ENCODE measurements around the gene DDX23.

Gene DDX23

DNA sequence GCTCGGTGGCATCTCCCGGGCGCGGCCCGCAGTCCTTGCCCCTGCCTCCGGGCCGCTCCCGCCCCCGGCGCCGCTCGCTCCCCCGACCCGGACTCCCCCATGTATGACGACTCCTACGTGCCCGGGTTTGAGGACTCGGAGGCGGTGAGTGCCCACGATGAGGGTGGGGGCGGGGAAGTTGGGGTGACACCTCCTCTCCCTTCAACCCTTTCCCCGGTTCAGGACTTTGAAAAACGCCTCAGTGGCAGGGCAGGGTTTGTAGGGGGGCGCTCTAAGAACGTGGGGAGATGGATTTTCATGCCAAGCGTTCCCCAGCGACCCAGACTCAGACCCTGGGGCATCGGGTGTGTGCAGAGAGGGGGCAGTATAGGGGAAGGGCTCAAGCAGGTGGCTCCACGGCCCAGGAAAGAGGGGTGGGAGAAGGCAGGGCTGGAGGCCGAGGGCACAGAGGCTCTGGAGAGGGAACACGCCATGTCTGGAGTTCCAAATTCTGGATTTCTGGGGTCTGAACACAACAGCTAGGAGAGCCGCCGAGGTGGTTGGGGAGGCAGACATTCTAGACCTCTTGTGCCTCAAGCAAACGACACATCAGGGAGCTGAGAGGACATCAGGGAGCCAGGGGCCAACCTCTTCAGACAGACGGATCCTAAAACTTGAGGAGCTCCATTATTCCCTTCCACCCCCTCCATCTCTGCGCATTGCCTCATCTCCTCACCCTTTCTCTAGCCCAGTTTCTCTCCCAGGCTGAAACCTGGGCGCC lies 33.0 kb downstream of the DDX23 start:
- H3K4me3 ChIP-seq (ENCODE audit: low read depth, low read length) = peak overlapping the region; percentile 69
- TF ChIP-seq, protein P1, sequence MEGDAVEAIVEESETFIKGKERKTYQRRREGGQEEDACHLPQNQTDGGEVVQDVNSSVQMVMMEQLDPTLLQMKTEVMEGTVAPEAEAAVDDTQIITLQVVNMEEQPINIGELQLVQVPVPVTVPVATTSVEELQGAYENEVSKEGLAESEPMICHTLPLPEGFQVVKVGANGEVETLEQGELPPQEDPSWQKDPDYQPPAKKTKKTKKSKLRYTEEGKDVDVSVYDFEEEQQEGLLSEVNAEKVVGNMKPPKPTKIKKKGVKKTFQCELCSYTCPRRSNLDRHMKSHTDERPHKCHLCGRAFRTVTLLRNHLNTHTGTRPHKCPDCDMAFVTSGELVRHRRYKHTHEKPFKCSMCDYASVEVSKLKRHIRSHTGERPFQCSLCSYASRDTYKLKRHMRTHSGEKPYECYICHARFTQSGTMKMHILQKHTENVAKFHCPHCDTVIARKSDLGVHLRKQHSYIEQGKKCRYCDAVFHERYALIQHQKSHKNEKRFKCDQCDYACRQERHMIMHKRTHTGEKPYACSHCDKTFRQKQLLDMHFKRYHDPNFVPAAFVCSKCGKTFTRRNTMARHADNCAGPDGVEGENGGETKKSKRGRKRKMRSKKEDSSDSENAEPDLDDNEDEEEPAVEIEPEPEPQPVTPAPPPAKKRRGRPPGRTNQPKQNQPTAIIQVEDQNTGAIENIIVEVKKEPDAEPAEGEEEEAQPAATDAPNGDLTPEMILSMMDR (IDR thresholded peaks at IDR 0.05; ENCODE audit: control insufficient read depth, extremely low read depth, insufficient read depth) = 0 out of 2 replicates have a peak, but pooled peaks have one; percentile 5
- no peak for DNase-seq (ENCODE audit: low read depth)

DNA sequence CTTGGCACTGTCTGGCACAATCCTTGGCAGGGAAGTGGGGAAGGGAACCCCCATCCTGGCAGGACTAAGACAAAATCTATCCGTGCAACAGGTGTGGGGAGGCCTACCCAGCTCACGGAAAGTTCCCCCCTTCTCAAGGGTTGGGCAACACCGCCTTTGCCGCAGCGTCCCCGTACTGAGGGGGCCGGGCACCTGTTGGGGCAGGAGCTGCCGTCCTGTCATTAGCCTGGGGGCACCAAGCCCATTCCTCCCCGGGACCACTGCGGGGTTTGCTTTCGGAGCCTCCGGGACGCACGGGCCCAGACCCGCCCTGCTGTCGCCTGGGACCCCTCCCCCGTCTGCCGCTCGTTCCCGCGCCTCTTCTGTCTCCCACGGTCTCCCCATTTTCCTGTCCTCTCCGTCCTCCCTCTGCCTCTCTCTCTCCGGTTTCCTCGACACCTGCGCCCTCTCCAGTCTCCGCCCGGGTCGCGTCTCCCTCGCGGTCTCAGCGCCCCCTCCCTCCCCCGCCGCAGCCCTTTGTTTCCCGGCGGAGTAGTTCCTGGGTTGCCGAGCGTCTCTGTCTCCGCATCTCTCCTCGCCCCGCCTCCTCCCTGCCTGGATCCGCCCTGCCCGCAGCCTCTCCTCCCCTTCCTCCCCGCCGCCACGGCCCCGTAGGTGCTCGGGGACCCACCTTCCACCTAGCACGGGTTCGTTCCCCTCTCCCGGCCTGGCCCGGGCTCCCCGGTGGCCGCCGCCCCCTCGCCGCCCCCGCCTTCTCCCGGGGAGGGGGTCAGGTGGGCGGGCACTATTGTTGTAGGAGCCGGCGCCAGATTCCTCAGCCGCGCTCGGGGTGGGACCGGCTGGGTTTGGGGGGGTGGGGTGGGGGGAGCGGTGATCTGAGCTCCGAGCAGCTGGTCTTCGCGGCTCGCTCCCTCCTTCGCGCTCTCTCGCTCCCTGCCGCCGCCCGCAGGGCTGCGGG lies 33.8 kb downstream of the DDX23 start, which contains the start of gene CACNB3:
Gene CACNB3 (plus strand): TSS at position 624 of the 958 bp plus-strand sequence. CDS start 434 bp downstream, outside the sequence.
- TF ChIP-seq, protein P1 (IDR thresholded peaks at IDR 0.05; ENCODE audit: control insufficient read depth, extremely low read depth, insufficient read depth) = no peak
- H3K4me3 ChIP-seq (ENCODE audit: low read depth, low read length) = peak within 1 kb of the TSS; percentile 69
- no peak for DNase-seq (ENCODE audit: low read depth)

DNA sequence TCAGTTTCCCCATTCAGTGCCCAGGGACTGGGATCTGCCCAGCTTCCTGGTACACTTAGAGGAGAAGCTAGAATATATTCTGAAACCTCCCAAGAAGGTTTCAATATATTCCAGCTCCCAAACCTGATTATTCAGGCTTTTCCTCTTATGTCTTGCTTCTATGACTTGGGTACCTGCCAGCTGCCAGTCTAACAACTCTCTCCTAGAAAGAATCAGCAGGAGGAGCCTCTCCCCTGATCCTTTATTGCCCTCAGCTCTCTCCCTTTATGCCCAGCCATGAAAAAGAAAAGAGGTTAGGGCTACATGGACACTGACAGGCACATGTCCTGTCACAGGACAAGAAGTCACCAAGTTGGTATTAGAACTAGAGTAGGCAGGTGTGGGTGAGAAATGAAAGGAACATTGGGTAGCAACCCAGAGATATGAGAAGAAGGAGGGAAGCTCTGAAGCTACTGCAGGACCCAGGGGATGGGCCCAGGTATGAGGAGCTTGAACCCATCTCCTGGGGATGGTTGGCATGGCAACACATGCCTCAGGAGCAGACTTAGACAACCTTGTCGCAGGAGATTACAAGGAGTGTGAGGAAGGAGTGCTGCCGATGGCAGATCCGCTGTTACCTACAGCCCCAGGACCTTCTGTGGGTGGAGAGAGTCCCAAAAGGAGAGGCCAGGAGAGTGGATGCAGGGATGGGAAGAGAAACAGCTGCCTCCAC lies 35.7 kb downstream of the DDX23 start:
- DNase-seq (ENCODE audit: low read depth) = peak; percentile 53
- TF ChIP-seq, protein P1 (IDR thresholded peaks at IDR 0.05; ENCODE audit: control insufficient read depth, extremely low read depth, insufficient read depth) = no peak
- peak overlapping the region; percentile 81 for H3K4me3 ChIP-seq (ENCODE audit: low read depth, low read length)

DNA sequence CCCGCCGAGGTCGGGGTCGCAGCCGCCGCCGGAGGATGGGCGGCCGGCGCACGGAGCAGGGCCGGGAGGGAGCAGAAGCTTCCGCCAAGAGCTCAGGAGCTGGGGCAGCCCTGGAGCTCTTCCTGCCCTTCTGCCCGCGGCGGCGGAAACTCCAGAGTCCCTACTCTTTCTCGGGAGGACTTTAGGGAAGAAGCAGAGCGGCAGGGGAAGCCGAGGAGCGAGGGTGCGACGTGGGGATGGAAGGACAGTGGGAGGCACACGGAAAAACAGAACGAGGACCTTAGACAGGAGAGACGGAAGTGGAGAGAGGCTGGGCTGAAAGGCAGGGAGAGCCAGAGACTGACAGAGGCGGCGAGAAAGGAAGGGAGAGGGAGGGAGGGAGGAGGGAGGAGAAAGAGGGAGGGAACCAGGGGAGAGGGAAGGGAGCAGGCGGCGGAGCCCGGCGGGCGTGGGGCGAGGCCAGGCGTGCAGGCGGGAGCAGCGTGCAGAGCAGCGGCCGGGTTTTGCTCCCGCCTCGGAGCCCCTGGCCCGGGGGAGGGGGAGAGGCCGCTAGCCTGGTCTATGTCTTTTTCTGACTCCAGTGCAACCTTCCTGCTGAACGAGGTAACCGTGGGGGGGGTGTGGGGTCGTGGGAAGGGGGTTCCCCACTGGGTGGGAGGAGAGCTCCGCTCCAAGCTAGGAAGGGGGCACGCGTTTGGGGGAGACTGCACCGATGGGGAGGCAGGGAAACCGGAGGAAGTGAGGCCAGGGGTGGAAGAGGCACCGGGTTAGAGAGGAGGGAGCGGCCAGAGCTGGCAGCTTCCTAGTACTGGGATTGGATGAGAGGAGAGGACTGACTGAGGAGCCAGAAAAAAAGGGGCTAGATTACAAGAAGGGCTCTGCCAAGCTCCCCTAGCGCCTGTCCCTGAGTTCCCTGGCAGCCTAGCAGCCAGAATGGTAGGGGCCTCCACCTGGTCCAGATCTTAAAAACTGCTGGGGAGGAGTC lies 36.5 kb downstream of the DDX23 start:
- peak overlapping the region; percentile 81 for H3K4me3 ChIP-seq (ENCODE audit: low read depth, low read length)
- TF ChIP-seq, protein P1 (IDR thresholded peaks at IDR 0.05; ENCODE audit: control insufficient read depth, extremely low read depth, insufficient read depth) = no peak
- peak; percentile 59 for DNase-seq (ENCODE audit: low read depth)

DNA sequence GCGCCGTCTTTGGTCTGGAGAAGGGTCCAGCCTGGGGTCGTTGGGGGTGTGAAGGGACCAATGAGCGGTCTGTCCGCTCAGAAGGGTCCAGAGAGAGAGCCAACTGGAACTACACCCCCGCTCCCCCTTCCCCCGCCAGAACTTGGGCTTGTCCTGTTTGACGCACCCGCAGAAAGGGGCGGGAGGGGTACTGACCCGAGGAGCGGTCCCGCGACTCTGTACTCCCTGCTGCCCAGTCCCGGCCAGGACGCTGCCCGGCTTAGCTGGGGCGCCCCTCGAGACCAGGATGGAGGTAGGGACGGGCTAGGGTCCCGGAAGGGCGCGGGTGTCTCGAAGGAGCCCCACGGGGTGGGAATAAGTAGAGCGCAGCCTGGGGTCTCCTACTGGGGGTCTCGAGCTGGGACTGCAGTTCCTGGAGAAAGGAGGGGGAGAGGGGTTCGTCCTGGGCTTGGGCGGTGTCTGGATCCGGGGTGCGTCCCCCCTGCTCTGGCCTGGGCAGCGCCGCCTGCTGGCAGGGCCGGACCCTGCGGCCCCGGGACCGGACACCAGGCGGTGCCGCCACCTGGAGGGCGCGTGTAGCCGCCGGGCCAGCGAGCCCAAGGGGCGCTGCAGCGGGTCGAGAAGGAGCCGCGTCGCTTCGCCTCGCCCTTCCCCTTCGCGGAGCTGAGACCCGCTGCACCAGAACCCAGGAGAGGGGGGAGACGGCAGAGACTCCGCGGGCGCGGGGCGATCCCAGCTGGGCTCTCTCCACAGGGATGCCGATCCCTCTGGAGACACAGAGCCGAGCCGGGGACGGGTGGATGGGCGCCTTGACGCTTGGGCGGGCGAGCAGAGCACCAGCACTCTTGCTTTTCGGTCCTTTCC lies 37.5 kb downstream of the DDX23 start:
- H3K4me3 ChIP-seq (ENCODE audit: low read depth, low read length) = peak overlapping the region; percentile 81
- peak; percentile 11 for DNase-seq (ENCODE audit: low read depth)
- TF ChIP-seq, protein P1 (IDR thresholded peaks at IDR 0.05; ENCODE audit: control insufficient read depth, extremely low read depth, insufficient read depth) = peak; percentile 100

Measured in LNCaP clone FGC (cell line).